Measurements from ENCODE around the gene SNCAIP.
"Not testable (repeated sequence)": the region's sequence is repeated elsewhere in the genome, so short reads cannot be mapped to it uniquely, and the experiment has no call there.

The SNCAIP gene

DNA sequence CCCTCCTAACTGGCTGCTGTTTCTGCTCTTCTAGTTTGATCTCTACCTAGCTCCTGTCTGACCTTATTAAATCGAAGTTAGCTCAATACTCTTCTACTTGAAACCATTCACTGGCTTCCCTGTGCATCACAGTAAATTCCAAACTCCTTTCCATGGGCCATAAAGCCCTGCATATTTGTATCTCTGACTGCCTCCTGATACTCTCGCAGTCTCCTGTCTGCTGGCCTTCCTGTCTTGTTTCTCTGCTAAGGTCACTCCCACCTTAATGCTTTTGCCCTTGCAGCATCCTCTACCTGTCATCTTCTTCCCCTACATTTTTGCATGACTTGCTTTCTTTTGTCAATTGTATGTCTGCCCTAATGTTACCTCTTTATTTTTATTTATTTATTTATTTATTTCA is 44.8 kb downstream of the SNCAIP start:
- no peak for TF ChIP-seq POLR2A (IDR thresholded peaks at IDR 0.05; ENCODE audit: low read depth, low read length)
- no peak for FAIRE-seq
- no peak for DNase-seq (ENCODE audit: insufficient read length, low spot score)

DNA sequence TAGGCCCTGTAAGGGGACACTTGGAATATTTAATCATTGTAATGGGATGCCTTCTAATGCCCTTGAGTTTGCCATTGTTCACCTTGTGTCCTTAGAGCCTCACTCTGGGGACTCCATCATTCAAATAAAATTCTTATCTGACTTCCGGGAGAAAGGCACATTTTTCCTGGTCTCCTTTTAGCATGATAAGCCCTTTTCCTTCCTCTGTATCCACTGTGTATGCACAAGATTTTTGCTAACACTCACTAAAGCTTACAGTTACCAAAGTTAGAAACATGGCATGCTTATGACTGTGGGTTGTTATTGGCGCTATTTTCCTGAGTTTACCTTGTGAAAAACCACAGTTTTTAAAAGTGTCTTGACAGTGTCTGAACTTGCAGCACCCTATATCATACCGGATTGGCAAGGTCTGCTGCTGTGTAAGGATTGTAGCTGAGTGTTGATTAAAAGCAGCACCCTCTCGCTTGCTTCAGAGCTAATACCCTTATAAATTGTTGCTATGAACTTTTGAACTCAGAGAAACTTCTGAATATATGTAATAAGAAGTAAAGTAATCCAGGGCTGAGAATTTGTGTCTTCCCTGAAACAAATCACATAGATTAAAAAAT is 46.4 kb downstream of the SNCAIP start:
- TF ChIP-seq POLR2A (IDR thresholded peaks at IDR 0.05; ENCODE audit: low read depth, low read length): no peak
- no peak for DNase-seq (ENCODE audit: insufficient read length, low spot score)
- no peak for FAIRE-seq

DNA sequence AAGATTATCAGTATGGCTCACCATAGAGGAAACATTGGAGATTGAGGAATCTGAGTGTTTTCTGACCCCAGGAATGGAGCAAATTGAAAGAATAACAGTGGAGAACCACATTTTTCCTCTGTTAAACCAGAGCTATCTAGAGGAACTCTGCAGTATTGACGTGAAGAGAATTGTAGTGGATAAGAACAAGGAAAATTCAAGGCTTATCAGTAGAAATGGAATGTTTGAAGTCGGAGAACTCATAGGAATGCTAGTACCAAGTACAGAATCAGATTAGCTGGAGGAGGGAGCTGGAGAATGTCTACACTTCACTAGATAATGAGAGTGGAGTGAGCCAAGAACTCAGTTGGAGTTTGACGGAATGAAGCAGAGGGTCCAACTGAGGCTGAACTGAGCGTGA is 50.3 kb downstream of the SNCAIP start:
- TF ChIP-seq POLR2A (IDR thresholded peaks at IDR 0.05; ENCODE audit: low read depth, low read length): no peak
- FAIRE-seq (no peak), DNase-seq (ENCODE audit: insufficient read length, low spot score) (no peak)

DNA sequence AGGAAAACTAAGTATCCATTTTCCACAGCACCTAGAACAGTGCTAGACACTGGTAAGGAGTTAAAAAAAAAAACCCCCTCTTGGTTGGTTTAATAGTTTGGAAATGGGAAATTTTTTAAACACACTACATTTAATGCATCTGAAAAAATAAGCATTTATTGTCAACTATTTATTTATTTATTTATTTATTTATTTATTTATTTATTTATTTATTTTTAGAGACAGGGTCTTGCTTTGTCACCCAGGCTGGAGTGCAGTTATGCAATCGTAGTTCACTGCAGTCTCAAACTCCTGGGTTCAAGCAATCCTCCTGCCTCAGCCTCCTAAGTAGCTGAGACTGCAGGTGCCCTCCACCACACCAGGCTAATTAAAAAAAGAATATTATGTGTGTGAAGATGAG is 51.6 kb downstream of the SNCAIP start:
- FAIRE-seq (no peak), DNase-seq (ENCODE audit: insufficient read length, low spot score) (no peak)
- TF ChIP-seq POLR2A (IDR thresholded peaks at IDR 0.05; ENCODE audit: low read depth, low read length): no peak

DNA sequence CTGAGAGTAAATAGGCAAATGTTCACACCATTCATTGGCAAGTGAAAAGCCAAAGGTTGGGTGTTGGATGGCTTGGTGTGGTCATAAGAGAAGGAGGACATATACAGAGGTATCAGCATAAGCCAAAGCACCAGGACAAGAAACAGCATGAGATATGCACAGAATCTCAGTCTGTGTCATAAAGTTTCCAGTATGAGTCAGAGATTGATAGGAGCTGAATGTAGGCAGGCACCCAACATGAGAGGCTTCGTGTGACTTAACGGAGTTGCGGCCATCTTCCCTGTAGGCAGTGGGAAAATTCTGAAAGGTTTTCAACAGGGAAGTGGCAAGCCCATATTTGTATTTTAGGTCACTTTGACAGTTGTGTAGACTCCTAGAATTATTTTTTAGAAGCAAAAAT is 54.5 kb downstream of the SNCAIP start:
- no peak for DNase-seq (ENCODE audit: insufficient read length, low spot score)

DNA sequence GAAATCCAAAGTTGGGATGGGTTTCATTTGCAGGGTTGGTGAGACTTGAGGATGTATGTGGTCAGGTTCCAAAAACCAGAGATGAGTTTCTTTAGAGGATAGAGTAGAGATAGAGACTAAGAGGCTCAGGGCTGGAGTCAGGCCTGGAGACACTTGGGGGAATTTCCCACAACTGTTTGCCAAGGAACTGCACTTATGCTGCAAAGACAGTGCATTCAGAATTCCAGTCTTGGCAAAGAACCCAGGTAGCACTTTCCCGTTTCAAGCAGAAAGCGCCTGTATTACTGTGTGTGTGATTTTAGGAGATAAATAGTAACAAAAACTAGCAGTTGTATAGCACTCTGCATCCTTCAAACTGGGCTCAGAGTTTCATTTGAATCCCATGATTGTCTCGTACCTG is 55.4 kb downstream of the SNCAIP start:
- TF ChIP-seq POLR2A (IDR thresholded peaks at IDR 0.05; ENCODE audit: low read depth, low read length): no peak
- DNase-seq (ENCODE audit: insufficient read length, low spot score): no peak
- no peak for FAIRE-seq

More for the DNA sequence above, 54.5 kb downstream of the SNCAIP start:
- no peak for FAIRE-seq
- no peak for TF ChIP-seq POLR2A (IDR thresholded peaks at IDR 0.05; ENCODE audit: low read depth, low read length)

DNA sequence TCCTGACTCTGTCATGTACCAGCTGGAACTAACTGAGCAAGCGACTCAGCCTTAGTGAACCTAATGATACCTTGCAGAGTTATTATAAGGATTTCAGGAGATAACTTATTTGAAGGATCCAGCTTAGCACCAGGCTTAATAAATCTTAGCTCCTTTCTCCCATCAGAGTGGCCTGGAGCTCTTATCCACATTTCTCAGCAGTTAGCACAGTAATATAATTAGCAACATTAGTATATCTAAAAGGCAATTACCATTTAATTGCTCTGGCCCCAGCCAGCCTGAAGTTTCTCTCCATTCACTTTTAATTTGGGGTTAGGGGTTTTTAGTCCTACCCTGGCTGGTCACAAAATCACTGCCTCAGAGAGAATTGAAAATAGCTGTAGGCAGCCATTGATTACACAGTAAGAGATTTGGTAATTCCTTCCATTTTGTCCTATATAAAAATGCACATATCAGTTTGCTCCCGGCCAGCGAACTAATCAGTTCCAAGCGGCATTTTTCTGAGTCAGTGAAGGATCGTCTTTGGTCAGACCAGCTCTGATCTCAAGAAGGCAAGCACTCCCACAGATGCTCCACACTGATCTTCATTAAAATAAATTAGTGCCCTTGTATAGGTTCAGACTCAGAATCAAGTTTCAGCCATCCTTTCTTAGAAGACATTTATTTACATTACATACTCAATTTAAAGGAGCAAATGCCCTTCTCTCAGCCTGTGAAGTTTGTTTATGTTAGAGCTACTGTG is 56.6 kb downstream of the SNCAIP start:
- FAIRE-seq (no peak), DNase-seq (ENCODE audit: insufficient read length, low spot score) (no peak)
- no peak for TF ChIP-seq POLR2A (IDR thresholded peaks at IDR 0.05; ENCODE audit: low read depth, low read length)

DNA sequence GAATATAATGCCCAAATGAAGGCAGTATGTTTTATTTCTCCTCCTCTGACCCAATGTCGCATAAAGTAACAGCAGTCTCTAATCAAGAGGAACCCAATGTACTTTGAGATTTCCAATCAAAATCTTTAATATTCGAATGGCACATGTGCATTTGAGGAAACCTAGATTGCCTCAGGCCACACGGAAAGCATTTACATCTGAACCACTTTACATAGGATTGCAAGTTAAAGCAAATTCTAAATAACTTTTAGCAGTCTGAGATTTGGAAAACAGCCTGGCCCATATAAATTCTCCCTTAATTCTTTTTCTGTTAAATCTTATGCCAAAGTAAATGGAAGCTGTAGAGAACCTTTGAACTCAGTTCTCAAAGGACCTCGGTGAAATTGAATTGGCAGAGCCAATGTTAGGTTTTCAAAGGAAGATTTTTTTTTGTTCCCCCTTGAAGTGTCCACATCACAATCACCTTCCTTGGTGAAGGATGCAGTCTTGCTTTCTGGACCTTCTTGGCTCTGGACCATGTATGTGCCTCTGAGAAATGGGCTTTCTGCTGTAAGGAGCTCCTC is 57.3 kb downstream of the SNCAIP start:
- TF ChIP-seq POLR2A (IDR thresholded peaks at IDR 0.05; ENCODE audit: low read depth, low read length): no peak
- DNase-seq (ENCODE audit: insufficient read length, low spot score): no peak
- no peak for FAIRE-seq

DNA sequence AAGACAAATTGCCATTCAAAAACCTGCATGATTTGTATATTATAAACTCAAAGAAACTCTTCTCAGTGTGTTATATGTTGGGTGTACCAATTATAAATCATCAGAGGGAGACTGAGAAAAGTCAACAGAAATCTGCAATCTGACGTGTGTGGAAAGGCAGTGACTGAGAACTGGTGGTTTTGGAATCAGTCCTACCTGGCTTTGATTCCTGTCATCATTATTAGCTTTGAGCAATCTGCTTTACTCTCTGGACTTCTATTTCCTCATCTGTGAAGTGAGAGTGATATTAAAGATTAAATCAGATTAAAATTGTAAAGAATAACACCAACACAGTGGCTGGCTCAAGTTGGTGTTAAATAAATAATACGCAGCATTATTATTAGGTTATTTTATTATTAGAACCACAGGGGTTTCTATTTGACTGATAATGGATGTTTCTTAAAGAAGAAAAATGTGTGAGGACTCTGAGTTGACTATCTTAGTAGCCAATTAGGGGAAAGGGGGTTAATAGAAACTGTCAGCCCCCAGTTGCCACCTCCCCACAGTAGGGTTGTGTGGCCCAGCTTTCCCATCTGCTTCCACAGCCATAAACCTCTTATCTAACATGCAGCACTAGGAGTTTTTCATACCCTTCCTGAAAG is 59.6 kb downstream of the SNCAIP start:
- no peak for FAIRE-seq
- TF ChIP-seq POLR2A (IDR thresholded peaks at IDR 0.05; ENCODE audit: low read depth, low read length): no peak
- no peak for DNase-seq (ENCODE audit: insufficient read length, low spot score)

DNA sequence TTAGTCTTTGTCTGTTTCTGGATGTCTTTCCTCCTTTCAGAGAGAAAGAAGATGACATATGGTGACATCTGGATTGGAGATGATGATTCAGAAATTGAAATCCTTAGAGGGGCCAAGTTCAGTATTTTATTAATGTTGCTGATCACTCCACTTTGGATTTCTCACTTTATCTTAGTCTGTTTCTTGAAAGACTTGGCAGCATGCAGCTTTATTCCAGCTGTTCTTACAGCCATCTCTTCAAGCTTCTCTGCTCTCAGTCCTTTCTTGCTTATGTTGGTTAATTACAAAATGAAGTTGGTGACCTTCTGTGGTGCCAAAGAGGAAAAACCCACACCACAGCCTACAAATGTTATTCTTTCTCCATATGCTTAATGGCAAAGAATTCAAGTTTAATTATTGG is 62.1 kb downstream of the SNCAIP start:
- no peak for DNase-seq (ENCODE audit: insufficient read length, low spot score)
- TF ChIP-seq POLR2A (IDR thresholded peaks at IDR 0.05; ENCODE audit: low read depth, low read length): no peak
- FAIRE-seq: no peak

DNA sequence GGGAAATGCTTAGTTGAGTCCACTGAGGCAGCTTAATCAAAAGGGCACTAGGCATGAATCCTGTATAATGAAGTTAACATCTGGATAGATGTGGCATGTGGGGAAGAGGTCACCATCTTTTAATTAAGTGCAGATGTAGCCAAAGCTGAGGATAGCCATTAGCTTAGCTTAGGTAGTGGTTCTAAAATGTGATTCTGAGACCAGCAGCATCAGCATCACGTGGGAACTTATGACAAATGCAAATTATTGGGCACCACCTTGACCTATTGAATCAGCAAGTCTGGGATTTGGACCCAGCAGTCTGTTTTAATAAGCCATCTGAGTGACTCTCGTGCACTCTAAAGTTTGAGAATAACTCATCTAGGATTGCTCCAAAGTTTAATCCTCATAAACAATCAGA is 63.8 kb downstream of the SNCAIP start:
- DNase-seq (ENCODE audit: insufficient read length, low spot score) (no peak), FAIRE-seq (no peak)
- TF ChIP-seq POLR2A (IDR thresholded peaks at IDR 0.05; ENCODE audit: low read depth, low read length): no peak

DNA sequence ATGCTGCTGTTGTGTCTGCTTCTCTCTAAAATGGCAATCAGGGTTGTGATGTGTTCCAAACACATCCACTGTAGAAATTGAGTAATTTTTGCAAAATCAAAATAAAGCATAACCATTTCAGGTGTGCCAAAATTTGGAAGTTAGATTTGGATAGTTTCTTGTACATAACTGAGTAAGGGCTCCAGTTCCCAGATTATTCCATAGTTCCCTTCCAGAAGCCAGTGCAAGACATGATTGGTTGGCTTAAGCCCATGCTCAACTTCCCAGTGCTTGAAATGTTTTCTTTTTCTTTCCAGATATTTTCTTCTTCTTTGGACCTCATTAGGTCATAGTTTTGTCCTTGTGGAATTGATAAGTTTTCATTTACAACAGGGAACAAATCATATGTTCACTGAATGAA is 64.2 kb downstream of the SNCAIP start:
- DNase-seq (ENCODE audit: insufficient read length, low spot score): no peak
- no peak for TF ChIP-seq POLR2A (IDR thresholded peaks at IDR 0.05; ENCODE audit: low read depth, low read length)
- FAIRE-seq: no peak

DNA sequence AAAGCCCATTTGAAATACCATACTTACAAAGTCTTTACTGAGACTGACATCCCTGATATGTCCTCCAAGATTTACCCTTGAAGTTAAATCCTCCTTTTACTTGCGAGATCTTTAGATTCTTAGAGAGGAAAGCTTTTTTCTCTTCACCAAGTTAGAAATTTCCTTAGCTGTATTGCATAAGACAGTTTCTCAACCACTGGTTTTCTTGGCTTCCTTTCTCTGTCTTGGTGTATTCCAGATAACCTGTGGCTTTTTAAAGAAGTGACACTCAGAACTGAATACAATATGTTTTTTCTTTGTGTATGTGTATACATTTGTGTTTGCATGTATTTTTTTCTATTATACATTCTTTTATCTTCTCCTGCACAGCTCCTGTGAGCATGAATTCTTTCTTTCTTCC is 65.0 kb downstream of the SNCAIP start:
- no peak for DNase-seq (ENCODE audit: insufficient read length, low spot score)
- no peak for TF ChIP-seq POLR2A (IDR thresholded peaks at IDR 0.05; ENCODE audit: low read depth, low read length)
- no peak for FAIRE-seq

DNA sequence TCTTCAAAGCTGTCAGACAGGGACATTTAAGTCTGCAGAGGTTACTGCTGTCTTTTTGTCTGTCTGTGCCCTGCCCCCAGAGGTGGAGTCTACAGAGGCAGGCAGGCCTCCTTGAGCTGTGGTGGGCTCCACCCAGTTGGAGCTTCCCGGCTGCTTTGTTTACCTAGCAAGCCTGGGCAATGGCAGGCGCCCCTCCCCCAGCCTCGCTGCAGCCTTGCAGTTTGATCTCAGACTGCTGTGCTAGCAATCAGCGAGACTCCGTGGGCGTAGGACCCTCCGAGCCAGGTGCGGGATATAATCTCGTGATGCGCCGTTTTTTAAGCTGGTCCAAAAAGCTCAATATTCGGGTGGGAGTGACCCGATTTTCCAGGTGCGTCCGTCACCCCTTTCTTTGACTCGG is 70.9 kb downstream of the SNCAIP start:
- DNase-seq (ENCODE audit: insufficient read length, low spot score); FAIRE-seq: not testable (repeated sequence)

All from H54 (cell line).